GM12875 (cell line): ENCODE results near the gene POC1A.

ENCODE experiments used
- H3K4me3 ChIP-seq: one replicate; pipeline ENCODE4 v1.5.1; 2011; ENCODE audit warnings: low read depth, low read length, control low read depth
- TF ChIP-seq, protein P1 (sequence below): IDR thresholded peaks from 2 replicates; pipeline ENCODE4 v1.5.1; 2011; ENCODE audit warnings: low read depth, mild to moderate bottlenecking, control low read depth, inconsistent platforms, low read length, moderate library complexity, borderline replicate concordance; ENCODE audit not compliant: insufficient read depth

Gene POC1A

DNA sequence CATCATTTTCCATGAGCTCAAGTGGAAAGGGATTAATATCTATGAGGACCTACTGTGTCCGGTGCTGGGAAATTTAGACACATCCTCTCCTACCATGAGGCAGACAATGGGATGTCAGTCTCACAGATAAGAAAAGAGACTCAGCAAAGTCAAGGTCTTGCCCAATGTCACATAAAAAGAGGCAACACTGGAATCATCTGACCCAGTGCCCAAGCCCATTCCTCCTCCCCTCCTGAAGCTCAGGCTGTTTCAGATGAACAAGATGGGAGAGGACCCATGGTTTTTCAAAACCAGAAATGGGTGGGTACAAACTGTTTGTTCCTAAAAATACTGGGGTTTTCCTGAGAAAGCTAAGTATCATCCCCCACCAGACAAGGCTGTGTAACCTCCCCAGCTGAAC lies 22.2 kb downstream of the POC1A start:
- H3K4me3 ChIP-seq = no peak overlapping the region
- TF ChIP-seq, protein P1, sequence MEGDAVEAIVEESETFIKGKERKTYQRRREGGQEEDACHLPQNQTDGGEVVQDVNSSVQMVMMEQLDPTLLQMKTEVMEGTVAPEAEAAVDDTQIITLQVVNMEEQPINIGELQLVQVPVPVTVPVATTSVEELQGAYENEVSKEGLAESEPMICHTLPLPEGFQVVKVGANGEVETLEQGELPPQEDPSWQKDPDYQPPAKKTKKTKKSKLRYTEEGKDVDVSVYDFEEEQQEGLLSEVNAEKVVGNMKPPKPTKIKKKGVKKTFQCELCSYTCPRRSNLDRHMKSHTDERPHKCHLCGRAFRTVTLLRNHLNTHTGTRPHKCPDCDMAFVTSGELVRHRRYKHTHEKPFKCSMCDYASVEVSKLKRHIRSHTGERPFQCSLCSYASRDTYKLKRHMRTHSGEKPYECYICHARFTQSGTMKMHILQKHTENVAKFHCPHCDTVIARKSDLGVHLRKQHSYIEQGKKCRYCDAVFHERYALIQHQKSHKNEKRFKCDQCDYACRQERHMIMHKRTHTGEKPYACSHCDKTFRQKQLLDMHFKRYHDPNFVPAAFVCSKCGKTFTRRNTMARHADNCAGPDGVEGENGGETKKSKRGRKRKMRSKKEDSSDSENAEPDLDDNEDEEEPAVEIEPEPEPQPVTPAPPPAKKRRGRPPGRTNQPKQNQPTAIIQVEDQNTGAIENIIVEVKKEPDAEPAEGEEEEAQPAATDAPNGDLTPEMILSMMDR = no peak

DNA sequence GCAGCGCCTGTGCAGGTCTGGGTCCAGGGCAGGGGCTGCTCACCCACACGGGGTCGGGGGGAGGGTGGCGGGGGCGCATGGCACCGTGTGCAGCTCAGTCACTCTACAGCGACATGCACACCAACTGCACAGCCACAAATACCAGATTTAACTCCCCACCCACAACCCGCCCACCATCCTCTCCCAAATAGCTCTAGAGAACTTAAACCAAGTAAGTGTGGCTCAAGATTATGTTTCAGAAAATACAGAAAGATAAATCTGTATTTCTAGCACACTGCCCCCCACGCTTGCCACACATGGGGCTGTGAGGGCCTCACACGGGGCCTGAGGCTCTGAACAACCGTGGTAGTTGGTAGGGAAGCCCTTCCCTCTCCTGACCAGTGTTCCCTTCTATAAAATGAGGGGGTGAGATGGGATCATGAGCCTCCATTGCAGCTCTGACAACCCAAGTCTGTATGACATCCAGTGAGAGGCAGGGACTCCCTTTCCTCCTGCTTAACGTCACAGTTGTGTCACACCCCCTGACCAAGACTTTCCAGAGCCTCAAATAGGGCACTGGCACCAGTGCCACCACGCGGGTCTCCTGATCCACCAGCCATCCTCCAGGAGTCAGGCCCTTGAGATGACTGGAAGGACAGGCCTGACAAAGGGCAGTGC lies 23.1 kb downstream of the POC1A start:
- H3K4me3 ChIP-seq = no peak overlapping the region
- TF ChIP-seq, protein P1 = no peak

DNA sequence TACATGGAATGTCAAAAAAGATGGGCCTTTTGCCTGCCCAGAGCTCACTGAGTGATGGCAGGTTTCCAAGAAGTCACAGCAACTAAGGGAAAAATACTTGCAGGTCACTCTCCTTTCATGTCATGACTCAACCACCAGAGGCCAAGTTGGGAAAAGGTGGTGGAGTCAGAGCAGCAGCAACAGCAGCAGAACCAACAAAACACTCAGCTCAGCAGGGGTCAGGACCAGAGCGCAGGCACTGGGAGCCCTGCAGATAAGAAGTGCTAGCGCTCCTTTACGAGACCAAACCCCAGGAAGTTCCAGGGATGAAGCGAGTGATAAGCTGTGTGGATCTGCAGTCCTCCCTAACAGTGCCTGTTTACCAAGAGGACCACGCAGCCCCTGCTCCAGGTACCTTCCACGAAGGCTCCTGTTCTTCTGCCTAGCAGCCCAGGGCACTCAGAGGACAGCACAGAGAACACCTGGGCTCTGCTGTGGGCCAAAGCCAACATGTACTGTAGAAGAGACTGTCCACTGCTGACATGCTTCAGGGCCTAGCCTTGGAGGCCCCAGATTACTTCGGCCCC lies 26.0 kb downstream of the POC1A start:
- no peak overlapping the region for H3K4me3 ChIP-seq
- TF ChIP-seq, protein P1 = no peak

DNA sequence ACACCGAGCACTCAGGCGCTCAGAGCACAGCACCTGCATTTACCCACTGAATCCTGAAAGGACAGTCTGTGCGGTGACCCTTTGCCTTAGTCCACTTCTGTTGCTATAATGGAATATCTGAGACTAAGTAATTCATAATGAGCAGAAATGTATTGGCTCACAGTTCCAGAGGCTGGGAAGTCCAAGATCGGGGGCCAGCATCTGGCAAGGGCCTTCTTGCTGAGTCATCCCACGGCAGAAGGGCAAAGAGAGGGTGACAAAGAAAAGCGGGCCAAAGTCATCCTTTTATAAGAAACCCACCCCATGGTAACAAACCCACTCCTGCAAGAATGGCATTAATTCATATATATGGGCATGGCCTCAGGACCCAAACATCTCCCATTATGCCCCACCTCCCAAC lies 27.7 kb downstream of the POC1A start:
- TF ChIP-seq, protein P1 = no peak
- H3K4me3 ChIP-seq = no peak overlapping the region

DNA sequence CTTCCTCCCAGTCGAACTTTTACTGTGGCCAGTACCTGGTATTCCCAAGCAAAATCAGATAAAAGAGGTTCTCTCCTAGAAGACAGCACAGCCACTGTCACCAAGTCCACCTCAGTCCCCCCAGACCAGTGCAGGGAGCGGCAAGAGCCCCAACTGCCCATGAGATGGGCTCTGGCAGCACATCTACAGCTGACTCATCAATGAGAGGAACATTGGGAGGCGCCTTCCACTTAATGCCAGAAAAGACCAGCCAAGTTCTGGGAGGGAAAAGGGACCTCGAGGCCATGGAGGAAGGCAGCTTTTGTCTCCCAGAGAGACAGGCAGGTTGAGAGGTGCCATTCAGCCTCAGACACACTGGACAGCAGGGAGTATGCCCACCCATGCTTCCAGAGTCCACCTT lies 28.2 kb downstream of the POC1A start:
- H3K4me3 ChIP-seq = no peak overlapping the region
- TF ChIP-seq, protein P1 = no peak

DNA sequence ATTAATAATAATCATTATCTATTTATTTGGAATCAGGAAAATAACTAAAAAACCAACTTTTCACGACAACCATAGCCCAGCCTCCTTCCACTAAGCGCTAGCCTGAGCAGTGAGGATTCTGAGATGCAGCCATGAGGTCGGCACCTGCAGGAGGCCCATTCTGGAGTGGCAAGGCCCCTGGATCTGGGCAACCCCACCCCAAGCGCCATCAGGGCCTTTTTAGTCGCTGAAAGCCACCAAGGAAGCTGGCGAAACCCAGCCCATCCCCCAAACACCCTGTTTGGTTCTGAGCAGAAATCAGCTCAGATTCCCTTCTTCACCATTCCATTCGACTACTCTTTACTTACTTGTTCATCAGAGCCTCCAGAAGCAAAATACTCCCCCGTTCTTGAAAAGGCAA lies 29.5 kb downstream of the POC1A start:
- TF ChIP-seq, protein P1 = no peak
- H3K4me3 ChIP-seq = no peak overlapping the region

DNA sequence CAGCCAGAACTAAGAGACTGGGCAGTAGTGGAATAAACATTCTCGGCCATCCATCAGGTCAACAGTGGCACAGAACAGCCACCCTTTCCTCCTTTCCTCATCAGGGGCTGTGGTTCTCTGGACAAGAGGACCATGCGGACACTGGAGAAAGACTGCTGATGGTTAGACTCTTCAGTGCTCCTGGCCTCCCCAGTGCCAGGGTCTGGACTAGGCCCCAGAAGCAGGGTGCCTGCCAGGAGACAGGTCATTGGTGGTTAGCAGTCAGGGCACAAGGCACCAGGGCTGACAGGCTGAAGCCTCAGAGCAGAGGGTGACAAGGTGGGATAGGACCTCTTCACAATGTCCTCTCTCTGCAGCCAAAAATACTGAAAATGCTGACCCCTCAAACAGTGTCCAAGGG lies 30.1 kb downstream of the POC1A start:
- TF ChIP-seq, protein P1 = no peak
- no peak overlapping the region for H3K4me3 ChIP-seq
